Fibroblast of lung (primary cell): Measurements from ENCODE around the gene GFY. TPM values are rescaled to one million over a fixed set of nuclear protein-coding genes. Genes with fewer than 3 reads are reported as not detected.

Experiments
- DNase-seq, 2 donors: peaks; one replicate each; pipeline versions ENCODE4 v3.0.0 to v3.0.0-alpha.2; 2010; ENCODE audit warnings: low read depth in 2 of 2
- H2AFZ ChIP-seq: 2 replicates; pipeline ENCODE4 v1.5.1; 2012; ENCODE audit warnings: low read length, control low read depth, inconsistent platforms
- H3K27ac ChIP-seq: 2 replicates; pipeline ENCODE4 v1.5.1; 2011; ENCODE audit warnings: low read length, control low read depth; ENCODE audit not compliant: insufficient read depth
- H3K27me3 ChIP-seq: 2 replicates; pipeline ENCODE4 v1.5.1; 2011; ENCODE audit warnings: mild to moderate bottlenecking, low read length; ENCODE audit not compliant: control insufficient read depth, insufficient read depth
- H3K36me3 ChIP-seq: 2 replicates; pipeline ENCODE4 v1.5.1; 2011; ENCODE audit warnings: low read length; ENCODE audit not compliant: control insufficient read depth, insufficient read depth
- H3K4me1 ChIP-seq: 2 replicates; pipeline ENCODE4 v1.5.1; 2011; ENCODE audit warnings: low read length; ENCODE audit not compliant: control insufficient read depth, insufficient read depth; ENCODE audit errors: extremely low read depth
- H3K4me2 ChIP-seq: 2 replicates; pipeline ENCODE4 v1.5.1; 2011; ENCODE audit warnings: low read length, control low read depth; ENCODE audit not compliant: insufficient read depth; ENCODE audit errors: extremely low read depth
- H3K4me3 ChIP-seq, 4 experiments: fragments of 200-600 bp in 1 of 4; sonication (generic) in 1 of 4; replicated peaks in 1 of 4; 2 replicates each; pipeline ENCODE4 v1.5.1; 2011 to 2016; ENCODE audit warnings: low read length in 4 of 4, low read depth in 3 of 4, mild to moderate bottlenecking in 3 of 4, control low read depth in 2 of 4, inconsistent platforms in 1 of 4, mixed read lengths in 1 of 4; ENCODE audit not compliant: insufficient read depth in 1 of 4; ENCODE audit errors: control extremely low read depth in 1 of 4
- H3K79me2 ChIP-seq: 2 replicates; pipeline ENCODE4 v1.5.1; 2012; ENCODE audit warnings: mild to moderate bottlenecking, low read length, inconsistent platforms; ENCODE audit not compliant: control insufficient read depth, insufficient read depth
- H3K9ac ChIP-seq: 2 replicates; pipeline ENCODE4 v1.5.1; 2011; ENCODE audit warnings: mild to moderate bottlenecking, low read length, control low read depth; ENCODE audit not compliant: insufficient read depth
- H3K9me3 ChIP-seq: 2 replicates; pipeline ENCODE4 v1.5.1; 2012; ENCODE audit warnings: low read depth, low read length; ENCODE audit not compliant: control insufficient read depth, insufficient read depth
- H4K20me1 ChIP-seq: 2 replicates; pipeline ENCODE4 v1.5.1; 2011; ENCODE audit warnings: low read length; ENCODE audit not compliant: control insufficient read depth, insufficient read depth; ENCODE audit errors: extremely low read depth
- EZH2 ChIP-seq: IDR thresholded peaks from 2 replicates; pipeline ENCODE4 v1.5.1; 2012; ENCODE audit warnings: low read length, control low read depth, mild to moderate bottlenecking; ENCODE audit errors: missing control alignments
- polyA plus RNA-seq, 2 donors: library from polyadenylated mRNA; depleted of rRNA in 1 of 2; stranded (reverse) in 1 of 2; unstranded in 1 of 2; fragments of >200 nt; gene quantifications; 2 replicates each; pipeline ENCODE4 v1.2.1, GENCODE V29; 2011 to 2012; ENCODE audit warnings: missing spikeins in 1 of 2
- total RNA-seq: library from RNA; depleted of rRNA; stranded (reverse); fragments of >200 nt; gene quantifications from 2 replicates; pipeline ENCODE4 v1.2.1, GENCODE V29; 2014
- TF ChIP-seq, protein P1 (sequence below), 2 donors: IDR thresholded peaks in 1 of 2; conservative IDR thresholded peaks in 1 of 2; 1 replicate in 1 of 2; 2 replicates in 1 of 2; pipeline ENCODE4 v1.5.1; 2011 to 2012; ENCODE audit warnings: low read length in 2 of 2, control low read depth in 1 of 2, inconsistent platforms in 1 of 2, low read depth in 1 of 2, mild to moderate bottlenecking in 1 of 2

GFY gene
- total and polyA plus RNA-seq, 2 donors (not counting 1 experiment from before 2014, with no cell fraction given): not detected

DNA sequence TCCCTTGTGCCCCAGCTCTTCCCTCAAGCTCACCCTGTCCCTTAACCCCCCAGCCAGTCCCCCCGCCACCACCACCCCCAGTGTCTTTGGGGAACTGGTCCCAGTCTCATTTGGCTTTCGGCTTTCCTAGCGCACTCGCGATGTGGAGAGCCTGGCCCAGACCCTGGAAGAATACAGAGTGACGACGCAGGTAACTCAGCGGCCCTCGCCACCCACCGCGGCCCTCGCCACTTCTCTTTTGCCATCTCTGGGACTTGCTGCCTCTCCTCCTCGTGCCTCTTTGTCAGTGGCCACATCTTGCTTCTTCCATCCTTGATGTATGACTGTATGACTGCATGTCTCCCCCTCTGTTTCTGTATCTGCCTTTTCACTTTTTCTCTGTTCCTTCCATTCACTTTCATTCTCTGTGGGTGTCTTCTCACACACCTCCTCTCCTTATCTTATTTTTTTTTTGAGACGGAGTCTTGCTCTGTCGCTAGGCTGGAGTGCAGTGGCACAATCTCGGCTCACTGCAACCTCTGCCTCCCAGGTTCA lies 17.6 kb upstream of the GFY start:
- no peak overlapping the region for H3K9ac ChIP-seq
- TF ChIP-seq, protein P1, sequence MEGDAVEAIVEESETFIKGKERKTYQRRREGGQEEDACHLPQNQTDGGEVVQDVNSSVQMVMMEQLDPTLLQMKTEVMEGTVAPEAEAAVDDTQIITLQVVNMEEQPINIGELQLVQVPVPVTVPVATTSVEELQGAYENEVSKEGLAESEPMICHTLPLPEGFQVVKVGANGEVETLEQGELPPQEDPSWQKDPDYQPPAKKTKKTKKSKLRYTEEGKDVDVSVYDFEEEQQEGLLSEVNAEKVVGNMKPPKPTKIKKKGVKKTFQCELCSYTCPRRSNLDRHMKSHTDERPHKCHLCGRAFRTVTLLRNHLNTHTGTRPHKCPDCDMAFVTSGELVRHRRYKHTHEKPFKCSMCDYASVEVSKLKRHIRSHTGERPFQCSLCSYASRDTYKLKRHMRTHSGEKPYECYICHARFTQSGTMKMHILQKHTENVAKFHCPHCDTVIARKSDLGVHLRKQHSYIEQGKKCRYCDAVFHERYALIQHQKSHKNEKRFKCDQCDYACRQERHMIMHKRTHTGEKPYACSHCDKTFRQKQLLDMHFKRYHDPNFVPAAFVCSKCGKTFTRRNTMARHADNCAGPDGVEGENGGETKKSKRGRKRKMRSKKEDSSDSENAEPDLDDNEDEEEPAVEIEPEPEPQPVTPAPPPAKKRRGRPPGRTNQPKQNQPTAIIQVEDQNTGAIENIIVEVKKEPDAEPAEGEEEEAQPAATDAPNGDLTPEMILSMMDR (conservative IDR thresholded peaks at IDR 0.05 in 1 of 2, IDR thresholded peaks at IDR 0.05 in 1 of 2; ENCODE audit: low read depth in 1 of 2, low read length in 2 of 2): no peak
- TF ChIP-seq EZH2: no peak
- no peaks in the 10 kb centered on the region for H3K4me1 ChIP-seq
- H3K9me3 ChIP-seq: no peaks in the 10 kb centered on the region
- H3K4me3 ChIP-seq: no peak overlapping the region
- H3K79me2 ChIP-seq: no peaks in the 10 kb centered on the region
- no peak overlapping the region for H2AFZ ChIP-seq
- H3K27ac ChIP-seq: no peak overlapping the region
- no peak overlapping the region for H3K4me2 ChIP-seq
- peaks cover 10% of the 10 kb centered on the region for H3K27me3 ChIP-seq
- no peaks in the 10 kb centered on the region for H4K20me1 ChIP-seq
- DNase-seq: no peak
- H3K36me3 ChIP-seq: no peaks in the 10 kb centered on the region

DNA sequence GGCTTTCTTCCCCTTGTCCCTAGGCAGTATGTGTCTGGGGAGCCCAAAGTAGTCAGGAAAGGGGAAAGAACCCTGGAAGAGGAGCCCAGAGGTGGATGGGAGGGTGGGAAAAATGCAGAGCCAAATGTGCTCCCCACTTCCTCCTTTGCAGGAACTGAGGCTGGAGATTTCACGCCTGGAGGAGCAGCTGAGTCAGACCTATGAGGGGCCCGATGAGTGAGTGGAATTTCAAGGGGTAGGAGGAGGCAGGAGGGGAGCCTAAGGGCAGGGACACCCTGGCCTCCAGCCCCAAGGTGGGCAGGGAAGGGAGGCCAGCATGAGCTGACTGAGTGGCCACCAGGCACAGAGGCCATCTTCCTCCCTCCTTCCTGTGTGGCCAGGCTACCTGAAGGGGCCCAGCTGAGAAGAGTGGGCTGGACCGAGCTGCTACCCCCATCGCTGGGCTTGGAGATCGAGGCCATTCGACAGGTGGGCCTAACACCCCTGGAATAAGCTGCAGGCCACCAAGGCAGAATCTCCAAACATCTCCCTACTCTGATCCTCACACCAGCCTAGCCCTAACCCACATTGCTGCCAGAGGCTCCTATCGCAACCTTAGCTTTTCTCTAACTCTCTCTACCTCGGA lies 16.3 kb upstream of the GFY start:
- no peak overlapping the region for H2AFZ ChIP-seq
- H3K79me2 ChIP-seq: no peaks in the 10 kb centered on the region
- TF ChIP-seq, protein P1 (conservative IDR thresholded peaks at IDR 0.05 in 1 of 2, IDR thresholded peaks at IDR 0.05 in 1 of 2; ENCODE audit: low read depth in 1 of 2, low read length in 2 of 2): no peak
- TF ChIP-seq EZH2: no peak
- peak in 1 of 2 donors; percentile 14 for DNase-seq
- no peaks in the 10 kb centered on the region for H4K20me1 ChIP-seq
- H3K4me1 ChIP-seq: no peaks in the 10 kb centered on the region
- no peaks in the 10 kb centered on the region for H3K36me3 ChIP-seq
- H3K27ac ChIP-seq: no peak overlapping the region
- H3K9ac ChIP-seq: no peak overlapping the region
- H3K4me2 ChIP-seq: no peak overlapping the region
- no peaks in the 10 kb centered on the region for H3K9me3 ChIP-seq
- peaks cover 7% of the 10 kb centered on the region for H3K27me3 ChIP-seq
- H3K4me3 ChIP-seq: no peak overlapping the region

DNA sequence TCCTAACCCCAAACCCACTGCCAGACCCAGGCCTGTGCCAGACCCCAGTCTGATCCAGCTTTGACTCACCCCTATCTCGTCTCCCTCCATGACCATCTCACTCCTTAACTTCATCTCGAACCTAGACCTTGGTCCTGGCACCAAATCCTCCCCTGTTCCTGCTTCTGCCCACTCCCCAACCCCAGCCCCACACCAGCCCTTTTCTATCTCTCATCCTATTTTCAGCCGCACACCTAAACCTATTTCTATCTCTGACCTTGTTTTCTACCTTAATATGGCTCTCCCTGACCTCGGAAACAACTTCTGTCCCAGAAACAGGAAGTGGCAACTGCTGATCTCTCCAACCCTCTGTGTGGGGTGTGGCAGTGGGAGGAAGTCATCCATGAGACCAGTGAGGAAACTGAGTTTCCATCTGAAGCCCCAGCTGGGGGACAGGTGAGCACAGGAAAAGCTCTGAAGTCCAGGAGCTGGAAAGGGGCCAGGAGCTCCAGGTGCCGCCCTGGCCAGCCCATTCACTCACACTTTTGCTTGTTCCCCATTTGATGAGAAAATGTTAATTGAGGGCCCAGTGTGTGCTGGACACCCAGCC lies 15.7 kb upstream of the GFY start:
- H3K27me3 ChIP-seq: peaks cover 4% of the 10 kb centered on the region
- H3K79me2 ChIP-seq: no peaks in the 10 kb centered on the region
- H3K4me1 ChIP-seq: no peaks in the 10 kb centered on the region
- H3K9me3 ChIP-seq: no peaks in the 10 kb centered on the region
- no peak overlapping the region for H3K9ac ChIP-seq
- H3K4me3 ChIP-seq: no peak overlapping the region
- H2AFZ ChIP-seq: no peak overlapping the region
- no peak overlapping the region for H3K4me2 ChIP-seq
- no peaks in the 10 kb centered on the region for H3K36me3 ChIP-seq
- TF ChIP-seq, protein P1 (conservative IDR thresholded peaks at IDR 0.05 in 1 of 2, IDR thresholded peaks at IDR 0.05 in 1 of 2; ENCODE audit: low read depth in 1 of 2, low read length in 2 of 2): no peak
- TF ChIP-seq EZH2: no peak
- no peaks in the 10 kb centered on the region for H4K20me1 ChIP-seq
- H3K27ac ChIP-seq: no peak overlapping the region
- no peak for DNase-seq
